ENCODE data around the gene PLPP1. TPM values are rescaled to one million over a fixed set of nuclear protein-coding genes. Genes with fewer than 3 reads are reported as not detected.
"Not testable (repeated sequence)": the region's sequence is repeated elsewhere in the genome, so short reads cannot be mapped to it uniquely, and the experiment has no call there.

PLPP1 gene
- total and polyA plus RNA-seq, 2 experiments from 2014 or later: 39.1 to 97.1 TPM

- TF ChIP-seq ZNF462 (CRISPR knock-in tag; IDR thresholded peaks at IDR 0.05) (no peak), STAT1 (IDR thresholded peaks at IDR 0.05; ENCODE audit: unreplicated experiment) (no peak), ZNF114 (CRISPR knock-in tag; IDR thresholded peaks at IDR 0.05) (no peak), POLR2AphosphoS5 (IDR thresholded peaks at IDR 0.05; ENCODE audit: low read depth) (no peak)
Measured at GRCh38 chr5:55507574-55507973, 27.2 kb downstream of the PLPP1 start (continued).

- not testable (repeated sequence) for H2AFZ ChIP-seq; ATAC-seq; H3K36me3 ChIP-seq (ENCODE audit: insufficient read depth); H3K36me3 Mint-ChIP-seq (ENCODE audit: low read depth); H3K4me3 Mint-ChIP-seq; H3K4me2 ChIP-seq; H3K27ac Mint-ChIP-seq; H3K27me3 Mint-ChIP-seq (ENCODE audit: insufficient read depth, low read depth, poor library complexity); H3F3A ChIP-seq (replicated peaks; ENCODE audit: low read depth); H3K9me3 Mint-ChIP-seq; H3K9me2 ChIP-seq (ENCODE audit: insufficient read depth); H3K27me3 ChIP-seq (ENCODE audit: insufficient read depth); H4K20me1 ChIP-seq (replicated peaks; ENCODE audit: insufficient read depth); DNase-seq (ENCODE audit: low spot score); H3K4me1 ChIP-seq (ENCODE audit: insufficient read depth); H3K4me3 ChIP-seq
- H3K27ac ChIP-seq (ENCODE audit: low read depth): peak overlapping the region; percentile 34; the same call in 1 of the 2 replicates
- peaks cover 26% of the 10 kb centered on the region for H3K4me1 Mint-ChIP-seq
- peaks cover 92% of the 10 kb centered on the region for H3K79me2 ChIP-seq (replicated peaks; ENCODE audit: insufficient read depth)
Measured at GRCh38 chr5:55505711-55506110, 29.1 kb downstream of the PLPP1 start.

GRCh38 chr5:55503917-55504316 is 30.8 kb downstream of the PLPP1 start:
- not testable (repeated sequence) for H3K4me2 ChIP-seq; H3K27ac ChIP-seq (ENCODE audit: low read depth); H2AFZ ChIP-seq; H3K4me3 Mint-ChIP-seq; H3K27me3 Mint-ChIP-seq (ENCODE audit: insufficient read depth, low read depth, poor library complexity); H3K36me3 Mint-ChIP-seq (ENCODE audit: low read depth); H3K9me2 ChIP-seq (ENCODE audit: insufficient read depth); H3K4me3 ChIP-seq; ATAC-seq; H3K27me3 ChIP-seq (ENCODE audit: insufficient read depth); DNase-seq (ENCODE audit: low spot score); H3K27ac Mint-ChIP-seq; H3K36me3 ChIP-seq (ENCODE audit: insufficient read depth); H4K20me1 ChIP-seq (replicated peaks; ENCODE audit: insufficient read depth); H3F3A ChIP-seq (replicated peaks; ENCODE audit: low read depth); H3K9me3 Mint-ChIP-seq
- peaks cover 12% of the 10 kb centered on the region for H3K4me1 ChIP-seq (ENCODE audit: insufficient read depth)
- H3K4me1 Mint-ChIP-seq: peaks cover 26% of the 10 kb centered on the region
- H3K79me2 ChIP-seq (replicated peaks; ENCODE audit: insufficient read depth): peaks cover 92% of the 10 kb centered on the region
